A673 (cell line): Measurements from ENCODE around the gene SLIT3.

ENCODE experiments used
- CTCF ChIP-seq: fragments of 300-800, 200-600 bp; sonication (generic); conservative IDR thresholded peaks from 2 replicates; pipeline ENCODE4 v1.5.1; 2017; ENCODE audit warnings: low read depth, mild to moderate bottlenecking, antibody characterized with exemption, low read length, moderate library complexity, mixed read lengths
- EZH2 ChIP-seq: fragments of 200-600 bp; sonication (generic); IDR thresholded peaks from 2 replicates; pipeline ENCODE4 v1.6.1; 2017; ENCODE audit warnings: borderline replicate concordance, low read depth, mild to moderate bottlenecking, mixed read lengths, antibody characterized with exemption, low read length; ENCODE audit not compliant: poor library complexity, severe bottlenecking

GRCh38 chr5:169283887-169284286, 17.1 kb downstream of the SLIT3 start:
- TF ChIP-seq CTCF (no peak), EZH2 (no peak)
